ENCODE results near the gene SMPD3.

SMPD3 gene

DNA sequence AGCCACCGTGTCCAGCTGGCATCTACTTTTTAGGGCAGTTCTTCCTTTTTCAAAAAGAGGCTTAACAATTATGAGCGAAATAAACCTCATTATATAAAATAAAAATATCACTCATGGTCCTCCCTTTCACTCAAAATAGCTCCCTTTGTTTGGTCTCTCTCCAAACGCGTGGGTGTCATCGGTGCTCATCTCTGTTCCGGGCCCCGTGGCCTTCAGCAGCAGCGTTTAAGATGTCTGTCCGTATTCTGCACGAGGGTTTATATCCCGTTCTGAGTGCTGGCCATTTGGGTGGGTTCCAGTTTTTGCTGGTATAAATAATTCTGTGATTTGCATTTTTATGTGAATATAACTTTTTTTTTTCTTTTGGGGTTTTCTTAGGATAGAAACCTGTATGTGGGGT, 104.1 kb downstream of the SMPD3 start:
- no peak overlapping the region for H3K27ac ChIP-seq (replicated peaks)
- H3K4me3 ChIP-seq (replicated peaks; ENCODE audit: insufficient read depth, low read length) = no peak overlapping the region
- no peak for TF ChIP-seq SPI1 (IDR thresholded peaks at IDR 0.05; ENCODE audit: borderline replicate concordance, low read depth)
- TF ChIP-seq POLR2AphosphoS5 (IDR thresholded peaks at IDR 0.05; ENCODE audit: low read depth) = no peak
- TF ChIP-seq, protein P1, sequence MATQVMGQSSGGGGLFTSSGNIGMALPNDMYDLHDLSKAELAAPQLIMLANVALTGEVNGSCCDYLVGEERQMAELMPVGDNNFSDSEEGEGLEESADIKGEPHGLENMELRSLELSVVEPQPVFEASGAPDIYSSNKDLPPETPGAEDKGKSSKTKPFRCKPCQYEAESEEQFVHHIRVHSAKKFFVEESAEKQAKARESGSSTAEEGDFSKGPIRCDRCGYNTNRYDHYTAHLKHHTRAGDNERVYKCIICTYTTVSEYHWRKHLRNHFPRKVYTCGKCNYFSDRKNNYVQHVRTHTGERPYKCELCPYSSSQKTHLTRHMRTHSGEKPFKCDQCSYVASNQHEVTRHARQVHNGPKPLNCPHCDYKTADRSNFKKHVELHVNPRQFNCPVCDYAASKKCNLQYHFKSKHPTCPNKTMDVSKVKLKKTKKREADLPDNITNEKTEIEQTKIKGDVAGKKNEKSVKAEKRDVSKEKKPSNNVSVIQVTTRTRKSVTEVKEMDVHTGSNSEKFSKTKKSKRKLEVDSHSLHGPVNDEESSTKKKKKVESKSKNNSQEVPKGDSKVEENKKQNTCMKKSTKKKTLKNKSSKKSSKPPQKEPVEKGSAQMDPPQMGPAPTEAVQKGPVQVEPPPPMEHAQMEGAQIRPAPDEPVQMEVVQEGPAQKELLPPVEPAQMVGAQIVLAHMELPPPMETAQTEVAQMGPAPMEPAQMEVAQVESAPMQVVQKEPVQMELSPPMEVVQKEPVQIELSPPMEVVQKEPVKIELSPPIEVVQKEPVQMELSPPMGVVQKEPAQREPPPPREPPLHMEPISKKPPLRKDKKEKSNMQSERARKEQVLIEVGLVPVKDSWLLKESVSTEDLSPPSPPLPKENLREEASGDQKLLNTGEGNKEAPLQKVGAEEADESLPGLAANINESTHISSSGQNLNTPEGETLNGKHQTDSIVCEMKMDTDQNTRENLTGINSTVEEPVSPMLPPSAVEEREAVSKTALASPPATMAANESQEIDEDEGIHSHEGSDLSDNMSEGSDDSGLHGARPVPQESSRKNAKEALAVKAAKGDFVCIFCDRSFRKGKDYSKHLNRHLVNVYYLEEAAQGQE (IDR thresholded peaks at IDR 0.05; ENCODE audit: insufficient replicate concordance, low read depth) = no peak
- TF ChIP-seq, protein P2, sequence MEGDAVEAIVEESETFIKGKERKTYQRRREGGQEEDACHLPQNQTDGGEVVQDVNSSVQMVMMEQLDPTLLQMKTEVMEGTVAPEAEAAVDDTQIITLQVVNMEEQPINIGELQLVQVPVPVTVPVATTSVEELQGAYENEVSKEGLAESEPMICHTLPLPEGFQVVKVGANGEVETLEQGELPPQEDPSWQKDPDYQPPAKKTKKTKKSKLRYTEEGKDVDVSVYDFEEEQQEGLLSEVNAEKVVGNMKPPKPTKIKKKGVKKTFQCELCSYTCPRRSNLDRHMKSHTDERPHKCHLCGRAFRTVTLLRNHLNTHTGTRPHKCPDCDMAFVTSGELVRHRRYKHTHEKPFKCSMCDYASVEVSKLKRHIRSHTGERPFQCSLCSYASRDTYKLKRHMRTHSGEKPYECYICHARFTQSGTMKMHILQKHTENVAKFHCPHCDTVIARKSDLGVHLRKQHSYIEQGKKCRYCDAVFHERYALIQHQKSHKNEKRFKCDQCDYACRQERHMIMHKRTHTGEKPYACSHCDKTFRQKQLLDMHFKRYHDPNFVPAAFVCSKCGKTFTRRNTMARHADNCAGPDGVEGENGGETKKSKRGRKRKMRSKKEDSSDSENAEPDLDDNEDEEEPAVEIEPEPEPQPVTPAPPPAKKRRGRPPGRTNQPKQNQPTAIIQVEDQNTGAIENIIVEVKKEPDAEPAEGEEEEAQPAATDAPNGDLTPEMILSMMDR (IDR thresholded peaks at IDR 0.05; ENCODE audit: insufficient read depth, low read length) = no peak
- TF ChIP-seq GABPA (IDR thresholded peaks at IDR 0.05; ENCODE audit: low read depth) = no peak
- H3K27me3 ChIP-seq (ENCODE audit: insufficient read depth, poor library complexity, severe bottlenecking) = no peaks in the 10 kb centered on the region
- DNase-seq (ENCODE audit: low read depth in 1 of 2, low spot score in 1 of 2) = no peak

DNA sequence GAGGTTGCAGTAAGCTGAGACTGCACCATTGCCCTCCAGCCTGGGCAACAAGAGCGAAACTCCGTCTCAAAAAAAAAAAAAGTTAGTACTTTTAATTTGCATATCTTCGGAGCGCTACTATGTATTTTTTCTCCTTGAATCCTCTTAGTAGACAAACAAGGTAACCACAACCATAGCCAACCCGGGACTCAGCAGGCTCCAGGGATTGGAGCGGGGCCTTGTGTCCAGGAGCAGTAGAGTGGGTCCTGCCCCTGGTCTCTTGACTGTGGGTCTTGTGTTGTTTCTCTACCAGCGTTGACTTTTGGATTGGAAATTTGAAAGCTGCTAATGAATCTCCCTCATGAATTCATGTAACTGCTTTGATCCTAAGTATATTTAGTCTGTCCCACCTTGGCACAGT, 105.2 kb downstream of the SMPD3 start:
- Histone ChIP-seq H3K27me3 (ENCODE audit: insufficient read depth, poor library complexity, severe bottlenecking) (no peaks in the 10 kb centered on the region), H3K4me3 (replicated peaks; ENCODE audit: insufficient read depth, low read length) (no peak overlapping the region), H3K27ac (replicated peaks) (no peak overlapping the region)
- no peak for DNase-seq (ENCODE audit: low read depth in 1 of 2, low spot score in 1 of 2)
- TF ChIP-seq GABPA (IDR thresholded peaks at IDR 0.05; ENCODE audit: low read depth) (no peak), POLR2AphosphoS5 (IDR thresholded peaks at IDR 0.05; ENCODE audit: low read depth) (no peak), SPI1 (IDR thresholded peaks at IDR 0.05; ENCODE audit: borderline replicate concordance, low read depth) (no peak)
- TF ChIP-seq, protein P2 (IDR thresholded peaks at IDR 0.05; ENCODE audit: insufficient read depth, low read length) = no peak
- TF ChIP-seq, protein P1 (IDR thresholded peaks at IDR 0.05; ENCODE audit: insufficient replicate concordance, low read depth) = no peak

DNA sequence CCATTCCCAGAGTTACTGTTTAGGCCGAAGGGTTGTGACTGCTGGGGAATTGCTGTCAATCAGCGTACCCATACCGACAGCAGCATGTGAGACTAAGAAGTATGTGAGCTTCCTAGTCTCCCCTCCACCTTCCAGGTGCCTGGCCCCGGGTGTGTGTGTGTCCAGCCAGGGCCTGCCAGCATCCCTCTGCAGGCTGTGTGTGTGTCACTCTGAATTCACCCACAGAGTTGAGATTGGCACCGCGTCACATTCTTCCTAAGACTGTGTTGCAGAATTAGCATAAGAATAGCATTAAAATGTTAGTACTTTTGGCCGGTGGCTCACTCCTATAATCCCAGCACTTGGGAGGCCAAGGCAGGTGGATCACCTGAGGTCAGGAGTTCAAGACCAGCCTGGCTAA, 105.7 kb downstream of the SMPD3 start:
- DNase-seq (ENCODE audit: low read depth in 1 of 2, low spot score in 1 of 2) = no peak
- no peak overlapping the region for H3K4me3 ChIP-seq (replicated peaks; ENCODE audit: insufficient read depth, low read length)
- H3K27ac ChIP-seq (replicated peaks) = no peak overlapping the region
- TF ChIP-seq GABPA (IDR thresholded peaks at IDR 0.05; ENCODE audit: low read depth) (no peak), POLR2AphosphoS5 (IDR thresholded peaks at IDR 0.05; ENCODE audit: low read depth) (no peak), SPI1 (IDR thresholded peaks at IDR 0.05; ENCODE audit: borderline replicate concordance, low read depth) (no peak)
- TF ChIP-seq, protein P2 (IDR thresholded peaks at IDR 0.05; ENCODE audit: insufficient read depth, low read length) = no peak
- TF ChIP-seq, protein P1 (IDR thresholded peaks at IDR 0.05; ENCODE audit: insufficient replicate concordance, low read depth) = no peak
- H3K27me3 ChIP-seq (ENCODE audit: insufficient read depth, poor library complexity, severe bottlenecking) = no peaks in the 10 kb centered on the region

All from HL-60 (cell line).